ENCODE measurements around the gene RUBCNL. TPM values are rescaled to one million over a fixed set of nuclear protein-coding genes. Genes with fewer than 3 reads are reported as not detected.

RUBCNL gene
- total RNA-seq, 4 donors from 2014 or later: 0.86 to 3.6 (median 1.4) TPM

DNA sequence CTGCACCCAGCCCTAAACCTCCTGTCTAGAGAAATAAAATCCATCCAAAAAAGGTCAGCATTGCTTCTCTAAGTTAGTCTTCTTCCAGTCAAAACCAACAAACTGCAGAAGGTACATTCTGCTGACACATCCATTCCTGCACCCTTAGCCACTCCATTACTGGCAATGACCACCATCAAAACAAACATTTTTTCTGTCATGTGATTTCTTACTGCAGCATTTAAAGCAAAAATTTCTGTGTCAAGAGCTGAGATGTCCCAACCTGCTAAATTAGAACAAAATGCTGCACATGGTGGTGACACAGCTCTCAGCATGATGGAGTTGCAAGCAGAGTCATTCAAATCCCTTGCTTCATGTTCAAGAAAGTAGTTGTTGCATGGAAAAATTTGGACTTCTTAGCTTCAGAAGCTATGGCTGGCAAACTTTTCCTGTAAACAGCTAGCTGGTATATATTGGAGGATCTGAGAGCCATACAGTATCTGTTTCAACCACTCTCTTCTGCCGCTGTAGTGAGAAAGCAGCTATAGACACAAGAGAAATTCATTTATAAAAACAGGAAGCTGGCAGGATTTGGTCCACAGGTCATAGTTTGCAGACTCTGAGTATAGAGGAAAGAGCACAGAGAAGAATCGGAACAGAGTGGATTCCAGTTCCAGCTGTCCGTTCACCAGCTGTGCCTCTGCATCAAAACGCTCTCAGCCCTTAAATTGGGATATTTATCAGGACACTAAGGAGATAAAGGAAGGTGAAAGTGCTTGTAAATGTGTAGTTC is 17.4 kb downstream of the RUBCNL start:
- H3K4me1 ChIP-seq: peaks cover 0 to 16% (median 15%) of the 10 kb centered on the region in 4 donors
- H3K27me3 ChIP-seq: no peaks in the 10 kb centered on the region
- DNase-seq (ENCODE audit: extremely low spot score): no peak
- H3K9me3 ChIP-seq: no peaks in the 10 kb centered on the region
- WGBS: 23% methylated on average over 4 of the region's 4 CpGs
- peak overlapping the region in 1 of 4 donors; percentile 47 for H3K27ac ChIP-seq (replicated peaks in 1 of 4)
- H3K4me3 ChIP-seq: no peak overlapping the region
- intact Hi-C loops (cut with DNase I): no loop called here
- H3K36me3 ChIP-seq: no peaks in the 10 kb centered on the region
- TF ChIP-seq EP300 (IDR thresholded peaks at IDR 0.05) (no peak), POLR2AphosphoS5 (IDR thresholded peaks at IDR 0.05) (peak in 1 of 2 donors; percentile 21)
- TF ChIP-seq, protein P1, sequence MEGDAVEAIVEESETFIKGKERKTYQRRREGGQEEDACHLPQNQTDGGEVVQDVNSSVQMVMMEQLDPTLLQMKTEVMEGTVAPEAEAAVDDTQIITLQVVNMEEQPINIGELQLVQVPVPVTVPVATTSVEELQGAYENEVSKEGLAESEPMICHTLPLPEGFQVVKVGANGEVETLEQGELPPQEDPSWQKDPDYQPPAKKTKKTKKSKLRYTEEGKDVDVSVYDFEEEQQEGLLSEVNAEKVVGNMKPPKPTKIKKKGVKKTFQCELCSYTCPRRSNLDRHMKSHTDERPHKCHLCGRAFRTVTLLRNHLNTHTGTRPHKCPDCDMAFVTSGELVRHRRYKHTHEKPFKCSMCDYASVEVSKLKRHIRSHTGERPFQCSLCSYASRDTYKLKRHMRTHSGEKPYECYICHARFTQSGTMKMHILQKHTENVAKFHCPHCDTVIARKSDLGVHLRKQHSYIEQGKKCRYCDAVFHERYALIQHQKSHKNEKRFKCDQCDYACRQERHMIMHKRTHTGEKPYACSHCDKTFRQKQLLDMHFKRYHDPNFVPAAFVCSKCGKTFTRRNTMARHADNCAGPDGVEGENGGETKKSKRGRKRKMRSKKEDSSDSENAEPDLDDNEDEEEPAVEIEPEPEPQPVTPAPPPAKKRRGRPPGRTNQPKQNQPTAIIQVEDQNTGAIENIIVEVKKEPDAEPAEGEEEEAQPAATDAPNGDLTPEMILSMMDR (IDR thresholded peaks at IDR 0.05): no peak

DNA sequence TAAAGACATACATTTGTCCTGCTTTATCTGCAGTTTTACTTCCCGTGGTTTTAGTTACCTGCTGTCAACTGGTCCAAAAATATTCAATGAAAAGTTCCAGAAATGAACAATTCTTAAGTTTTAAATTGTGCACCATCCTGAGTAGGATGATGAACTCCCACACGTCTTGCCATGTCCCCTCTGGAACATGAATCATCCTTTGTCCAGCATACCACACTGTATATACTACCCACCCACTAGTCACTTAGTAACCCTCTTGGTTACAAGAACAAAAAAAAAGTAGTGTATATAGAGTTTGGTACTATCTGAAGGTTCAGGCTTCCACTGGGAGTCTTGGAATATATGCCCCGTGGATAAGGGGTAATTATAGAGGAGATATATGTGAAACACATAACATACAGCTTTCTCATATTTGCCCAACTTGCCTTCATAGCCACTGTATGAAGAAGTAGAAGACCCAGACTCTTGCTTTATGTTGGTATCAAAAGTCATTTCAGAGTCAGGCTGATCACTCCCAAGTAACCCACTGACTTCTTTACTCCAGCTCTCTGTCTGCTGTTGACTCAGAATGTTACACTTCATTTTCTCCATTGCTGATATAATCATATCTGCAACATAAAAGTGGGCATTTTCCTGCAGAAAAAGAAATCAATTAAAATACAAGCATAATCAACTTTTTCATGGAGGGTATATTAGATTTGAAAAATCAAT is 19.3 kb downstream of the RUBCNL start:
- Histone ChIP-seq H3K4me3 (no peak overlapping the region), H3K36me3 (no peaks in the 10 kb centered on the region), H3K27me3 (no peaks in the 10 kb centered on the region), H3K9me3 (no peaks in the 10 kb centered on the region), H3K27ac (replicated peaks in 1 of 4) (no peak overlapping the region), H3K4me1 (peaks cover 0 to 16% (median 15%) of the 10 kb centered on the region in 4 donors)
- no peak for DNase-seq (ENCODE audit: extremely low spot score)
- 77% methylated on average over 3 of the region's 3 CpGs for WGBS
- intact Hi-C loops (cut with DNase I): no loop called here
- TF ChIP-seq EP300 (IDR thresholded peaks at IDR 0.05) (no peak), POLR2A (IDR thresholded peaks at IDR 0.05; ENCODE audit: low read depth) (no peak), POLR2AphosphoS5 (IDR thresholded peaks at IDR 0.05) (no peak)
- TF ChIP-seq, protein P1 (IDR thresholded peaks at IDR 0.05): no peak

DNA sequence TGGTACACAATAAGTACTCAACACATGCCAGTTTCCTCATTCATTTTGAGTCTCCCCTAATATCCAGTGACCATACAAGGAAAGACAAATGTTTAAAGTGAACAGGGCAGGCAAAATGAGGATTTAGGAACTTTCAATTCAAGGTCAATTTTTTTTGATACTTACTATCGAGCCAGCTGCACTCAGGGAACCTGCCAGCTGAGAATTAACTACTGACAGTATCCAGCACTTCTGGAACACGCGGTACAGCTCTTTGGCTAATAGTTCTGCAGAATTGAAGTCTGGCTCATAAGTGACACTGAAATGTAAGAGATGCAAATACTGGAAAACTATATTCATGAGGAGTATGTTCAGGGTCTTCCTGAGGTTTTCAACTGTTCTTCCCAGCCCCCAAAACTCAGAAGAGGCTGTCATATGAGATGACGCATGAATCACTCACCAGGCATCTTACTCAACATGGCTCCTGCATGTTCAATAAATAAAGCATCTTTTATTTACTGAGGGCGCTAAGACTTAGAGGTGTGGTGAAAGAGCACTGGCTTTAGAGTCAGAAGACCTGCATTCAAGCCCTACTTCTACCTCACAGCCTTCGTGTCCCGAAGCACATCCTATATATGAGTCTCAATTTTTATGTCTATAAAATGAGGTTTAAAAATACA is 25.6 kb downstream of the RUBCNL start:
- H3K4me1 ChIP-seq: peaks cover 0 to 7% (median 2%) of the 10 kb centered on the region in 4 donors
- H3K36me3 ChIP-seq: no peaks in the 10 kb centered on the region
- H3K27ac ChIP-seq (replicated peaks in 1 of 4): no peak overlapping the region
- TF ChIP-seq POLR2AphosphoS5 (IDR thresholded peaks at IDR 0.05) (no peak), EP300 (IDR thresholded peaks at IDR 0.05) (no peak), POLR2A (IDR thresholded peaks at IDR 0.05; ENCODE audit: low read depth) (no peak)
- TF ChIP-seq, protein P1 (IDR thresholded peaks at IDR 0.05): no peak
- DNase-seq (ENCODE audit: extremely low spot score): no peak
- no peaks in the 10 kb centered on the region for H3K9me3 ChIP-seq
- intact Hi-C loops (cut with DNase I): no loop called here
- no peak overlapping the region for H3K4me3 ChIP-seq
- 69% methylated on average over 7 of the region's 7 CpGs for WGBS
- H3K27me3 ChIP-seq: no peaks in the 10 kb centered on the region

DNA sequence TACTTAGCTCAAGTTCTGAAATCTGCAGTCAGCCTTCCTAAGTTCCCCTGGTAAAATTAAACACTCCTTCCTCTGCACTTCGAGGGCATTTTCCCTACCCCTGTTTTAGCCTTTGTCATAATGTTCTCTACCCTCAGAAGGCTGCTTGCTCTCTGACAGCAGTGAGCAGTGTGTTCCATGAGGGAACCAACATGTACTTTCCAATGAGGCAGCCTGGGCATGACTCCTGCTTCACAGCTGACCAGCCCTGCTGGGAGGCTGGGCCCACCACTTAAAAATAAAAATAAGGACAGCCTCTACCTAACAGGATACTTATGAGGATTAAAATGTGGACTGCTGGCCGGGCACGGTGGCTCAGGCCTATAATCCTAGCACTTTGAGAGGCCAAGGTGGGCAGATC is 26.4 kb downstream of the RUBCNL start:
- intact Hi-C loops (cut with DNase I): no loop called here

DNA sequence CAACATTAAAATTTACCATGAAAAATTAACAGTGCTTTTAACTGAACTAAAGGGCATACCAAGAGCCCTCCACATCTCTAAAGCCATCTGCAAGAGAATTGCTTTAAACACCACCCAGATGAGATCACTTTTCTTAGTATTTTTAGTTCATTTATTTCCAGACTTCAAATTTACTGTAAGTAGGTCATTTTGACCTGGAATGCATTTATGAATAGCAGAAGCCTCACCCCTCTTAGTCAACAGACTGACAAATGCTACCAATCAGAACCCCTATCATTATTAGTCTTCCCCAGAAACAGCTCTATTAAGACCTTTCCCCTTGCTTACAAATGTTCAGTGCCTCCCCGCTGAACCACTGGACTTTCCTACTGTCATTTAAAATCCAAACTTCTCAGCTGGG is 27.3 kb downstream of the RUBCNL start:
- Histone ChIP-seq H3K9me3 (no peaks in the 10 kb centered on the region), H3K36me3 (no peaks in the 10 kb centered on the region), H3K4me3 (no peak overlapping the region), H3K27me3 (no peaks in the 10 kb centered on the region), H3K27ac (replicated peaks in 1 of 4) (peak overlapping the region in 1 of 4 donors; percentile 10), H3K4me1 (peaks cover 0 to 7% (median 2%) of the 10 kb centered on the region in 4 donors)
- intact Hi-C loops (cut with DNase I): no loop called here
- 76% methylated on average over 1 of the region's 1 CpG for WGBS
- no peak for DNase-seq (ENCODE audit: extremely low spot score)
- TF ChIP-seq EP300 (IDR thresholded peaks at IDR 0.05): no peak
- no peak for TF ChIP-seq POLR2A (IDR thresholded peaks at IDR 0.05; ENCODE audit: low read depth)
- TF ChIP-seq, protein P1 (IDR thresholded peaks at IDR 0.05): no peak
- no peak for TF ChIP-seq POLR2AphosphoS5 (IDR thresholded peaks at IDR 0.05)

More for the DNA sequence above, 26.4 kb downstream of the RUBCNL start:
- peaks cover 0 to 7% (median 2%) of the 10 kb centered on the region in 4 donors for H3K4me1 ChIP-seq
- H3K36me3 ChIP-seq: no peaks in the 10 kb centered on the region
- H3K27ac ChIP-seq (replicated peaks in 1 of 4): no peak overlapping the region
- WGBS: 93% methylated on average over 3 of the region's 3 CpGs
- H3K4me3 ChIP-seq: no peak overlapping the region
- no peak for DNase-seq (ENCODE audit: extremely low spot score)
- TF ChIP-seq POLR2AphosphoS5 (IDR thresholded peaks at IDR 0.05) (no peak), POLR2A (IDR thresholded peaks at IDR 0.05; ENCODE audit: low read depth) (no peak)
- no peaks in the 10 kb centered on the region for H3K27me3 ChIP-seq
- no peaks in the 10 kb centered on the region for H3K9me3 ChIP-seq
